Central memory CD4-positive, alpha-beta T cell (primary cell): ENCODE measurements around the gene NLRP7.
"Not testable (repeated sequence)": the region's sequence is repeated elsewhere in the genome, so short reads cannot be mapped to it uniquely, and the experiment has no call there.

Experiments
- DNase-seq: peaks from one replicate; pipeline ENCODE4 v3.0.0; 2022
- total RNA-seq, 3 experiments: gene quantifications; one replicate each; lab custom pipeline; 2026; lab: John Stamatoyannopoulos, UW

Gene NLRP7
- total RNA-seq = 0 to 0.39 (median 0) reads per million in 3 experiments

DNA sequence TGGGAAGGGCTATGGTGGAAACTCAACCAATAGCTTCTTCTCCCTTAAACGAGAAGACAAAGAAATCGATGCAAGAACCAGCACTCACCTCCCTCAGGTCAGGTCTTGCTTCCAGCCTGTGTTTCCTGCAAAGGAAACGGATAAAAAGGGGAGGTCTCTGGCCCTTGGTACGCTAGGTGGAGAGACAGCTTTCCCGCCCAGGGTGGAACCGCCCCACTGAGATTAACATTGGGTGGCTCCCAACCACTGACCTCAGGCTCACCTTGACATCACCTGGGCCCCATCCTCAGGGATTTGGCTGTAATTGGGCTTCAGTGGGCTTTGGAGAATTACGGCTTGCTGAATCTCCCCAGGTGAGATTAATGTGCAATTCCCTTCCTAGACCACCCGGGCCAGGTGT is at the start of gene NLRP7:
NLRP7 (minus strand) TSS at position 150 of the 400 bp plus-strand sequence.
- no peak for DNase-seq

DNA sequence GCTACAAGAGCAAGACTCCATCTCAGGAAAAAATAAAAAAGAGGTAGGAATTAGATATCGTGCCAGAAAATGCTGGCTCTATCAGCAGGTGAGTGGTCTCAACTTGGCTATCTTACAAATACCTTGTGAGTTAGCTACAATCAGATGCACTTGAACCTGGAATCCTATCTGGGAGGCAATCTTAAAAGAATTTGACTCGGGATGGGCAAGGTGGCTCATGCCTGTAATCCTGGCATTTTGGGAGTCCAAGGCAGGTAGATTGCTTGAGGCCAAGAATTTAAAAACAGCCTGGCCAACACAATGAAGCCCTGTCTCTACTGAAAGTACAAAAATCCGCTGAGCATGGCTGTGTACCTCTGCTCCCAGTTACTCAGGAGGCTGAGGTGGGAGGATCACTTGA is 48.2 kb upstream of the NLRP7 start:
- DNase-seq = no peak

DNA sequence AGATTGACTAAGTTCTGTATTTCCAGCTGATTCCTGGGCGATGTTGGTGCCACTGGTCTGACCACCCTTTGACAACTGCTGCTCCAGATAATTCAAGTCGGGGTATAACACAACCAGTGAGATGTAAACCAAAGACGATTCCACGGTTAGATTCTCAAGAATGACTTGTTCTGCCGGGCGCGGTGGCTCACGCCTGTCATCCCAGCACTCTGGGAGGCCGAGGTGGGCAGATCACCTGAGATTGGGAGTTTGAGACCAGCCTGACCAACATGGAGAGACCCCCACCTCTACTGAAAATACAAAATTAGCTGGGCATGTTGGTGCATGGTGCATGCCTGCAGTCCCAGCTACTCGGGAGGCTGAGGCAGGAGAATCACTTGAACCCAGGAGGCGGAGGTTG is 42.2 kb upstream of the NLRP7 start:
- not testable (repeated sequence) for DNase-seq

DNA sequence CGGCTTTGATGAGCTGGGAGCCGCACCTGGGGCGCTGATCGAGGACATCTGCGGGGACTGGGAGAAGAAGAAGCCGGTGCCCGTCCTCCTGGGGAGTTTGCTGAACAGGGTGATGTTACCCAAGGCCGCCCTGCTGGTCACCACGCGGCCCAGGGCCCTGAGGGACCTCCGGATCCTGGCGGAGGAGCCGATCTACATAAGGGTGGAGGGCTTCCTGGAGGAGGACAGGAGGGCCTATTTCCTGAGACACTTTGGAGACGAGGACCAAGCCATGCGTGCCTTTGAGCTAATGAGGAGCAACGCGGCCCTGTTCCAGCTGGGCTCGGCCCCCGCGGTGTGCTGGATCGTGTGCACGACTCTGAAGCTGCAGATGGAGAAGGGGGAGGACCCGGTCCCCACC is 35.2 kb upstream of the NLRP7 start:
- not testable (repeated sequence) for DNase-seq

DNA sequence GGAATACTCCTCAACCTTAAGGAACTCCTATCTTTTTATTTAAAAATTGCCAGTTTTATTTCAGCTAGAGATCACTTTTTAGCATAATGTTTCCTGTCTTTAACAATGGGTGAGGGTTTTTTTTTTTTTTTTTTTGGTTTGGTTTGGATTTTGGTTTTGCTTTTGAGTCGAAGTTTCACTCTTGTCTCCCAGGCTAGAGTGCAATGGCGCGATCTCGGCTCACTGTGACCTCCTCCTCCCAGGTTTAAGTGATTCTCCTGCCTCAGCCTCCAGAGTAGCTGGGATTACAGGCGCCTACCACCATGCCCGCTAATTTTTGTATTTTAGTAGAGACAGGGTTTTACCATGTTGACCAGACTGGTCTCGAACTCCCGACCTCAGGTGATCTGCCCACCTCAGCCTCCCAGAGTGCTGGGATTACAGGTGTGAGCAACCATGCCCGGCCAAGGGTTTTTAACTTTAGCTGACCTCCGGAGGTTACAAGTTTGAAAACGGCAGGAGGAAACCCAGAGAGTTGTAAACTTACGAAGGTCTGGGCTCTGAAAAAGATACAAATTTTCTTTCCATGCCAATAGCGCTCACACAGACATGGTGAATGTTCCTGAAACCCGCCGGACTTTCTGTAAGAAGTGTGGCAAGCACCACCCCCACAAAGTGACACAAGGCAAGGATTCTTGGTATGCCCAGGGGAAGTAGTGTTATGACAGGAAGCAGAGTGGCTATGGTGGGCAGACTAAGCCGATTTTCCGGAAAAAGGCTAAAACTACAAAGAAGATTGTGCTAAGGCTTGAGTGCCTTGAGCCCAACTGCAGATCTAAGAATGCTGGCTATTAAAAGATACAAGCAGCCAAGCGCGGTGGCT is 26.1 kb upstream of the NLRP7 start:
- DNase-seq = not testable (repeated sequence)

DNA sequence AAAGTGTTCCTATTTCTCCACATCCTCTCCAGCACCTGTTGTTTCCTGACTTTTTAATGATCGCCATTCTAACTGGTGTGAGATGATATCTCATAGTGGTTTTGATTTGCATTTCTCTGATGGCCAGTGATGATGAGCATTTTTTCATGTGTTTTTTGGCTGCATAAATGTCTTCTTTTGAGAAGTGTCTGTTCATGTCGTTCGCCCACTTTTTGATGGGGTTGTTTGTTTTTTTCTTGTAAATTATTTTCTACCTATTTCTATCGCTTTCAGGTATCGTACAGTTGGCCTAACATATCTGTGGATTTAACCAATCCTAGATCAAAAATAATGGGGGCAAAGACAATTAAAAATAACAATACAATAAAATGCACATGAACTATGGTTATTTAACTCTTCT is 24.1 kb upstream of the NLRP7 start:
- DNase-seq = not testable (repeated sequence)

DNA sequence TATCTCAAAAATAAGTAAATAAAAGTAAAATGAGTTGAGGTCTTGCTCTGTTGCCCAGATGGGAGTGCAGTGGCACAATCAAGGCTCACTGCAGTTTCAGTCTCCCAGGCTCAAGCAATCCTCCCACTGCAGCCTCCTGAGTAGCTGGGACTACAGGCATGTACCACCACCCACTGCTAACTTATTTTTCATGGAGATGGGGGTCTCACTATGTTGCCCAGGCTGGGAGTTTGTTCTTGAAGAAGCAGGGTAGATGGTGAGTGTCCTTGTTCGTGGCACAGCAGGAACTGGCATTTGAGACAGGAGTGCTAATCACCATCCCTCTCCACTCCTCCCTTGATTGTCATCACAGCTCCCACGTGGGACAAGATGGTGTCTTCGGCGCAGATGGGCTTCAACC is 22.3 kb upstream of the NLRP7 start:
- DNase-seq = no peak

DNA sequence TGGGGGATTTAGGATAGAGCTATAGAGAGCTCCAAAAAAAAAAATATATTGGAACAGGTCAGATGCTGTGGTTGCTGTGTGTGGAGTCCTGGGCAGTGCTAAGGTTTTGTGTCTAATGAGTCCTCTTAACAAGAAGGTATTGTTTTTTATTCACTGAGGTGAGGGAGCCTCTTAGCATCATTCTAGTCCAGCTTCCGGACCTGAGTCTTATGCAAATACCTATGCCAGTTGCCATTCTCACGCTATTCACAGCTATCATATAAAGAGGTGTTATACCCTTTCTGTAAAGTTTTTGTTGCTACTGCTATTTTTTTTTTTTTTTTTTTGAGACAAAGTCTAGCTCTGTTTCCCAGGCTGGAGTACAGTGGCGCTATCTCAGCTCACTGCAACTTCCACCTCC is 20.3 kb upstream of the NLRP7 start:
- no peak for DNase-seq

DNA sequence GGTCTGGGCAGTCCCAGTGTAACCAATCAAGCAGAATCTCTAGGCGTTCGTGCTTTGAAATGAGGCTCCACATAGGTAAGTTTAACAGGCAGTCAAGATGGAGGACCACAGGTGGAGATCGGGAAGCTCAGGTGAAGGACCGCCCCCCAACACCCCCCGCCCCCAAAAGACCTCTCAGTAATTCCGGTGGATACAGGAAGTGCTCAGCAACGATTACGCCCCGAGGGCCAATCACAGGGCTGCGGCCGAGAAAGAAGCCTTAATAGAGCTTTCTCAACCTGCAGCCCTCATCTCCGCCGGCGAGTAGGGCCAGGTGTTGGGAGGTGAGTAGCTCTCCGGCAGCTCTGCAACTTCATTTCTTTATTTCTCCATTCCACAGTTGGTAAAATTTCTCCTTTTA is 17.7 kb upstream of the NLRP7 start:
- DNase-seq = not testable (repeated sequence)

DNA sequence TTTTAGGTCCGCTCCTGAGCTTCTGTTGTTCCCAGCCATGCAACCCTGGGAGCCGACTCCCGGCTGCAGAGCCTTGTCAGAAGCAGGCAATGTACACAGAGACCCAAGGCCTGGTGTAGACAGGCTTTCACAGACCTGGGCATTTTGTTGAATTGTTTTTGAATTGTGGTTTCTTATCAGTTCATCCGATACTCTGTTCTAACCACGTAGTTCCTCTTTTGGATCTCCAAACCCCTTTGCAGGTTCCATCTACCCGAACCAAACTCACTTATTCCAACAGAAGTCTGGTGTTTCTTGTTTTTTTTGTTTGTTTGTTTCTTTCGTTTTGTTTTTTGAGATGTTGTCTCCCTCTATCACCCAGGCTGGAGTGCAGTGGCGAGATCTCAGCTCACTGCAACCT is 12.5 kb upstream of the NLRP7 start:
- DNase-seq = no peak

DNA sequence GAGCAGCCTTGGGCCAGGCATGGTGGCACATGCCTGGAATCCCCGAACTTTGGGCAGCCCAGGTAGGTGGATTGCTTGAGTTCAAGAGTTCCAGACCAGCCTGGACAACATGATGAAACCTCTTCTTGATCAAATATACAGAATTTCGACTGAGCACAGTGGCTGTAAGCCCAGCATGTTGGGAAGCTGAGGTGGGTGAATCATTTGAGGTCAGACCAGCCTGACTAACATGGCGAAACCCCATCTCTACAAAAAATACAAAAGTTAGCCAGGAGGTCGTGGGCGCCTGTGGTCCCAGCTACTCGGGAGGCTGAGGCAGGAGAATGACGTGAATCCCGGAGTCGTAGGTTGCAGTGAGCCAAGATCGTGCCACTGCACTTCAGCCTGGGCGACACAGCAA is 8.0 kb upstream of the NLRP7 start:
- no peak for DNase-seq

DNA sequence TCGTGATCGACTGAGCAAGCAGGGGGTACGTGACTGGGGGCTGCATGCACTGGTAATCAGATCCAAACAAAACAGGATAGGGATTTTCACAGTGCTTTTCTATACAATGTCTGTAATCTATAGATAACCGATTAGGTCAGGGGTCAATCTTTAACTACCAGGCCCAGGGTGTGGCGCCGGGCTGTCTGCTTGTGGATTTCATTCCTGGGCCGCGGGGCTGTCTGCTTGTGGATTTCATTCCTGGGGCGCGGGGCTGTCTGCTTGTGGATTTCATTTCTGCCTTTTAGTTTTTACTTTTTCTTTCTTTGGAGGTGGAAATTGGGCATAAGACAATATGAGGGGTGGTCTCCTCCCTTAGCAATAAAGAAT is 6.0 kb upstream of the NLRP7 start:
- not testable (repeated sequence) for DNase-seq

DNA sequence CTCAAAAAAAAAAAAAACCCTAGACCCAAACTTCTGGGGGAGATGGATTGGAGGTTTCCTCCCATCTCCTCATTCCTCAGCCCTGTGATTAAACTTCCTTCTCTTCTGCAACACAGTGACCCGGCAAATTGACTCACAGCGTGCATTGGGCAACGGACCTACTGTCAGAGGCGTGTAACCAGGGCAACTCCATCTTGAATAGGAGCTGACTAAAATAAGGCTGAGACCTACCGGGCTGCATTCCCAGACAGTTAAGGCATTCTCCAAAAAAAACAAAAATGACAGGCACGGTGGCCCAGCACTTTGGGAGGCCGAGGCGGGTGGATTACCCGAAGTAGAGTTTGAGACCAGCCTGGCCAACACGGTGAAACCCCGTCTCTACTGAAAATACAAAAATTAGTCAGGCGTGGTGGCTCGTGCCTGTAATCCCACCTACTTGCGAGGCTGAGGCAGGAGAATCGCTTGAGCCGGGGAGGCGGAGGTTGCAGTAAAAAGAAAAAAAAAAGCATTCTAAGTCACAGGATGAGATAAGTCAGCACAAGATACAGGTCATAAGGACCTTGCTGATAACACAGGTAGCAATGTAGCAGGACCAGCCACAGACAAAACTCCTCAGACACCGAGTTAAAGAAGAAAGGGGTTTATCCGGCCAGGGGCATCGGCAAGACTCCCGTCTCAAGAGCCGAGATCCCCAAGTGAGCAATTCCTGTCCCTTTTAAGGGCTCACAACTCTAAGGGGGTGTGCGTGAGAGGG is 5.4 kb upstream of the NLRP7 start:
- DNase-seq = no peak

DNA sequence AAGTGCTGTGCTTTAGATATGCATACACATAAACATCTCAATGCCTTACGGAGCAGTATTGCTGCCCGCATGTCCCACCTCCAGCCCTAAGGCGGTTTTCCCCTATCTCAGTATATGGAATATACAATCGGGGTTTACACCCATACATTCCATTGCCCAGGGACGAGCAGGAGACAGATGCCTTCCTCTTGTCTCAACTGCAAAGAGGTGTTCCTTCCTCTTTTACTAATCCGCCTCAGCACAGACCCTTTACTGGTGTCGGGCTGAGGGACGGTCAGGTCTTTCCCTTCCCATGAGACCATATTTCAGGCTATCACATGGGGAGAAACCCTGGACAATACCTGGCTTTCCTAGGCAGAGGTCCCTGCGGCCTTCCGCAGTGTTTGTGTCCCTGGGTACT is 3.2 kb upstream of the NLRP7 start:
- not testable (repeated sequence) for DNase-seq

DNA sequence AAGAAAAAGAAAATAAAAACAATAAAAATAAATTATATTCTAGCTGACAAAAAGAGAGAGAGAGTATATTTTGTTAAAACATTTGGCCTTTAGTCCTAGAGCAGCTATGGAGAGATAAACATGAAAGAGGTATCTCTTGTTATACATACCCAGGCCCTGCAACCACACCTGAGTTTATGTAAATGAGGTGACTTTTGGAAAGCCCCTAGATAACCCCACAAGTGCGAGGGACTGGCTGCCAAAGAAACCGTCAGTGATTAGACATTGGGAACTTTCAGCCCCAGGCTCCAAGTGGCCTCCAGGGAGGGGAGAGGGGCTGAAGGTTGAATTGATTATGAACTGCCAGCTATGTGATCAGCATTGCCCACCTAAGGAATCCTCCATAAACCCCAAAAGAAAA is 2.1 kb upstream of the NLRP7 start:
- no peak for DNase-seq

DNA sequence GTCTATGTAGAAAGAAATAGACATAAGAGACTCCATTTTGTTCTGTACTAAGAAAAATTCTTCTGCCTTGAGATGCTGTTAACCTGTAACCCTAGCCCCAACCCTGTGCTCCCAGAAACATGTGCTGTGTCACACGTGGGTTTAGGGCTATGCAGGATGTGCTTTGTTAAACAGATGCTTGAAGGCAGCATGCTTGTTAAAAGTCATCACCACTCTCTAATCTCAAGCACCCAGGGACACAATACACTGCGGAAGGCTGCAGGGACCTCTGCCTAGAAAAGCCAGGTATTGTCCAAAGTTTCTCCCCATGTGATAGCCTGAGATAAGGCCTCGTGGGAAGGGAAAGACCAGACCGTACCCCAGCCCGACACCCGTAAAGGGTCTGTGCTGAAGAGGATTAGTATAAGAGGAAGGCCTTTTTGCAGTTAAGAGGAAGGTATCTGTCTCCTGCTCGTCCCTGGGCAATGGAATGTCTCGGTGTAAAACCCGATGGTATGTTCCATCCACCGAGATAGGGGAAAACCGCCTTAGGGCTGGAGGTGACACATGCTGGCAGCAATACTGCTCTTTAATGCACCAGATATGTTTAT is 3.5 kb downstream of the NLRP7 start:
- not testable (repeated sequence) for DNase-seq

DNA sequence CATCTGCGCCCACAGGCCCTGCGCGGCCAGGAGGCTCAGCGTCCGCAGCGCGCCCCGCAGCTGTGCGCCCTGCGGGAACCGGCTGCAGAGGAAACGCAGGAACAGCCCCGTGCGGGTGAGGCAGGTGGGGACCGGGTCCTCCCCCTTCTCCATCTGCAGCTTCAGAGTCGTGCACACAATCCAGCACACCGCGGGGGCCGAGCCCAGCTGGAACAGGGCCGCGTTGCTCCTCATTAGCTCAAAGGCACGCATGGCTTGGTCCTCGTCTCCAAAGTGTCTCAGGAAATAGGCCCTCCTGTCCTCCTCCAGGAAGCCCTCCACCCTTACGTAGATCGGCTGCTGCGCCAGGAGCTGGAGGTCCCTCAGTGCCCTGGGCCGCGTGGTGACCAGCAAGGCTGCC is 7.8 kb downstream of the NLRP7 start:
- DNase-seq = not testable (repeated sequence)

DNA sequence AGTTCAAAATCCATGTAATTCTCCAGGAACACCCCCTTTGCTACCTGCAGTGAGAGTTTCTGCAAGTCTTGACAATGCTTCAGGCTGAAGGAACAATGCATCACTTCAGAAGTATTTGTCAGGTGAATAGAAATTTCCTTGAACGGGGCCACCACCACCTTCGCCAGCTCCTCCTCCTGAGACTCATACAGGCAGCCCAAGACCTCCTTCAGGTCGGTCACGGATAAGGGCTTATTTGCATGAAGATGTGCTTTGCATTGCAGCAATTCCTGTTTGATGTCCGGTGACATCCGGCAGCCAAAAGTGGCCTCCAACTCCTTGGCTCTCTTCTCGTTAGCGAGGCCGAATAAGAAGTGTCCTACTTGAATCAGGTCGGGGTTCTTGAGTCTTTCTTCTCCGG is 8.4 kb downstream of the NLRP7 start:
- no peak for DNase-seq

DNA sequence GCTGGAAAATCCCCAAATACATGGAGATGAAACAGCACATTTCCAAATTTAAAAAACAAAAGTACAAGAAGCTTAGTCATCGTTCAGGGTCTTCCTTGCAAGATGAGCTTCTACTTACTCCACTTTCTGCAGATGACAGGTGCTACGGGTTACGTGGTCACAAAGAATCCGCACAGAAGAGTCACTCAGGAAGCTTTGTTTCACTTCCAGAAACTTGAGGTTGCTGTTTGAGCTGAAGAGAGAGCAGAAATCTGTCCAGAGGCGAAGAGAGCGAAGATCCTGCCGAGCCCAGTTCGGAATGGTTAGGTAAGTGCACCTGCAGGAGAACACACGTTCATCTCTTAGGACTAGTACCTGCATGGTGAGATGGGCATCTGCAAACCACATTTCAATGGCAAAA is 9.4 kb downstream of the NLRP7 start:
- no peak for DNase-seq

DNA sequence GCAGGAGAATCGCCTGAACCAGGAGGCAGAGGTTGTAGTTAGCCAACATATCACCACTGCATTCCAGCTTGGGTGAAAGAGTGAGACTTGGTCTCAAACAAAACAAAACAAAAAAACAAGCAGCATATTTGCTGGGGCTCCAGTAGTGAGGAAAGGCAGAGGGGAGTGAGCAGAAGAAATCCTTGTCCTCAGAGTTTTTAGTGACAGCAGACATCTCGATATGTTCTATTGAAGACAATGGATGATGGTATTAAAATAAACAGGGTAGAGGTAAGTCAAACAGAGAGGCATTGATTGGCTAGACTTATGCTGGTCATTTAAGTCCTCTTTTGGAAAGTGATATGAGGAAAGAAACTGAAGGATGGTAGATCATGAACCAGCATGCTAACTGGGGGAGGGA is 19.0 kb downstream of the NLRP7 start:
- DNase-seq = no peak

DNA sequence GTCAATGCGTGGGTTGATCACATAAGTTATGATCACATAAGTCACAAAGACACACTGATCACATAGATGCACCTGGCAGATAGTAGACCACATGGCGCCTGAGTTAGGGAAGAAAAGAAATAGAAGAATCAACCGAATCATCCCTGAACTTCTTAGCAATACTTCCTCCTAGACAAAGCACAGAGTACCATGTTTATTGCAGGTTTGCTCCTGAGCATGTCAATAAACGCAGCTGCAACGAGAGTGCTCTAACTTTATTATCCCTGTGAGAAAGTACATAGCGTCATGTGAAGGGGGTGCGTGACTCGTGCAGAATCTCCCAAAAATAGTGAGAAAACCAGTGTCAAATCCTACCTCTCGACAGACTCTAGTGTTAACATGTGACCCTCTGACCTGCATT is 24.1 kb downstream of the NLRP7 start:
- no peak for DNase-seq

DNA sequence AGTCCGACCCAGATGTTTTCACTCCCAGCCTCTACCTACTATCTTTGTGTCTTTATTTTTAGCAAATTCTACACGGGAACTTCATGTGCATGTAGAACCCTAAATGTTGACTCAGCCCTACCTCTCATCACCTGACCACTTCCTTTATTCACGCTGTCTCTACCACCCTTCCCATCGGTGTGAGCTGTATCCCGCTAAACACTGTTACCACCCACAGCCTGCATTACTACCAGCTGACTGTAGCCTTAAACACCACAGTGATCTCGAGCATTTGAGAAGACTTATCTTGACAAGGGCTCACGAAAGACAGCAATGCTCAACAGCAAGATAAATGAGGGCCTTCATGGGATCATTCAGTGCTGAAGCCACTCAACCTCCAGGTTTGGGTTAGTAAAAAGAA is 26.2 kb downstream of the NLRP7 start:
- DNase-seq = no peak

DNA sequence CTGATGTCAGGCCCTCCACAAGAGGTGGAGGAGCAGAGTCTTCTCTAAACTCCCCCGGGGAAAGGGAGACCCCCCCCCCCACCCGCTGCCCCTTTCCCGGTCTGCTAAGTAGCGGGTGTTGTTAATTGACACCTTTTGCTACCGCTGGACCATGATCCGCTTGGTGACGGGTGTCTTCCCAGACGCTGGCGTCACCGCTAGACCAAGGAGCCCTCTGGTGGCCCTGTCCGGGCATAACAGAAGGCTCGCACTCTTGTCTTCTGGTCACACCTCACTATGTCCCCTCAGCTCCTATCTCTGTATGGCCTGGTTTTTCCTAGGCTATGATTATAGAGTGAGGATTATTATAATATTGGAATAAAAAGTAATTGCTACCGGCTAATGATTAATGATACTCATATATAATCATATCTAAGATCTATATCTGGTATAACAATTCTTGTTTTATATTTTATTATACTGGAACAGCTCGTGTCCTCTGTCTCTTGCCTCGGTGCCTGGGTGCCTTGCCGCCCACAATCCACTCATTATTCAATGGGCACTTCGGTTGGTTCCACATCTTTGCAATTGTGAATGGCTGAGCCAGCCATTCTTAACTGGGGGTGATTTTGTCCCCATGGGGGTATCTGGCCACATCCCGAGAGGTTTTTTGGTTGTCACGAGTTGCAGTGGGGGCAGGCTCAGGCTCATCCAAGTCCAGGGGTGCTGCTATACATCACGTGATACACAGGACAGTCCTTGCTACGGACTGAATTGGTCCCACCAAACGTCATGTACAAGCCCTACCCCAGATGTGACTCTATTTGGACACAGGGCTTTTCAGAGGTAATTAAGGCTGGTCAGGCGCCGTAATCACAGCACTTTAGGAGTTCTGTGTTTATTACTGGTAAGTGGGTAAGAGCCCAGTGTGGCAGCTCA is 27.4 kb downstream of the NLRP7 start:
- DNase-seq = not testable (repeated sequence)
